Type B pancreatic cell (in vitro differentiated cells): ENCODE measurements around the gene ALOXE3. TPM values are rescaled to one million over a fixed set of nuclear protein-coding genes. Genes with fewer than 3 reads are reported as not detected.

Source experiments
- DNase-seq: peaks from one replicate; pipeline ENCODE4 v3.0.0; 2021; ENCODE audit warnings: mixed read lengths; ENCODE audit not compliant: unreplicated experiment; ENCODE audit errors: extremely low spot score
- H3K27ac Mint-ChIP-seq: 2 replicates; pipeline ENCODE4 v1.8.0; 2021; ENCODE audit warnings: mild to moderate bottlenecking, mixed read lengths
- H3K27me3 Mint-ChIP-seq: 2 replicates; pipeline ENCODE4 v1.8.0; 2021; ENCODE audit warnings: mixed read lengths
- H3K36me3 Mint-ChIP-seq: 2 replicates; pipeline ENCODE4 v1.8.0; 2021; ENCODE audit warnings: mixed read lengths
- H3K4me1 Mint-ChIP-seq: one replicate; pipeline ENCODE4 v1.8.0; 2021; ENCODE audit warnings: mixed read lengths; ENCODE audit not compliant: unreplicated experiment
- H3K4me3 Mint-ChIP-seq: 2 replicates; pipeline ENCODE4 v1.8.0; 2021; ENCODE audit warnings: mild to moderate bottlenecking, mixed read lengths
- H3K9me3 Mint-ChIP-seq: 2 replicates; pipeline ENCODE4 v1.8.0; 2021; ENCODE audit warnings: mixed read lengths
- CTCF ChIP-seq: fragments of 200-600 bp; sonication (generic); conservative IDR thresholded peaks from 2 replicates; pipeline ENCODE4 v1.5.0; 2021; ENCODE audit warnings: antibody characterized with exemption, mild to moderate bottlenecking
- total RNA-seq: library from RNA; stranded (reverse); gene quantifications from 2 replicates; pipeline ENCODE4 v1.2.1, GENCODE V29; 2021; ENCODE audit warnings: low replicate concordance

Gene ALOXE3
- total RNA-seq, 1 donor from 2014 or later: not detected

GRCh38 chr17:8120520-8121406 lies 2.4 kb upstream of the ALOXE3 start:
- Mint-ChIP-seq H3K27ac (peak overlapping the region; percentile 98), H3K9me3 (no peaks in the 10 kb centered on the region), H3K36me3 (peaks cover 9% of the 10 kb centered on the region), H3K27me3 (peaks cover 84% of the 10 kb centered on the region), H3K4me1 (peaks cover 50% of the 10 kb centered on the region), H3K4me3 (peak overlapping the region; percentile 91)
- no peak for DNase-seq
- TF ChIP-seq CTCF: peak; percentile 70

- H3K36me3 Mint-ChIP-seq: peaks cover 9% of the 10 kb centered on the region
- H3K4me1 Mint-ChIP-seq: peaks cover 45% of the 10 kb centered on the region
- peaks cover 84% of the 10 kb centered on the region for H3K27me3 Mint-ChIP-seq
- H3K9me3 Mint-ChIP-seq: no peaks in the 10 kb centered on the region
- TF ChIP-seq CTCF: no peak
- peak overlapping the region; percentile 98 for H3K27ac Mint-ChIP-seq
- peak; percentile 90 for DNase-seq
- peak overlapping the region; percentile 91 for H3K4me3 Mint-ChIP-seq
Measured at GRCh38 chr17:8119581-8120519, 1.5 kb upstream of the ALOXE3 start.

- Mint-ChIP-seq H3K4me1 (peaks cover 37% of the 10 kb centered on the region), H3K27me3 (peaks cover 84% of the 10 kb centered on the region), H3K4me3 (peak overlapping the region; percentile 91), H3K9me3 (no peaks in the 10 kb centered on the region), H3K27ac (peak overlapping the region; percentile 98), H3K36me3 (peaks cover 5% of the 10 kb centered on the region)
- peak; percentile 89 for DNase-seq
- TF ChIP-seq CTCF: peak; percentile 86
Measured at GRCh38 chr17:8118769-8119580, 661 bp upstream of the ALOXE3 start.

- peaks cover 5% of the 10 kb centered on the region for H3K36me3 Mint-ChIP-seq
- no peaks in the 10 kb centered on the region for H3K9me3 Mint-ChIP-seq
- TF ChIP-seq CTCF: no peak
- H3K27me3 Mint-ChIP-seq: peaks cover 81% of the 10 kb centered on the region
- no peak for DNase-seq
- peak overlapping the region; percentile 98 for H3K27ac Mint-ChIP-seq
- H3K4me3 Mint-ChIP-seq: peak overlapping the region; percentile 91
- H3K4me1 Mint-ChIP-seq: peaks cover 30% of the 10 kb centered on the region
Measured at GRCh38 chr17:8117367-8117979, 841 bp downstream of the ALOXE3 start.

GRCh38 chr17:8116776-8117175 lies 1.5 kb downstream of the ALOXE3 start:
- peaks cover 85% of the 10 kb centered on the region for H3K27me3 Mint-ChIP-seq
- H3K4me3 Mint-ChIP-seq: peak overlapping the region; percentile 63
- TF ChIP-seq CTCF: no peak
- peaks cover 30% of the 10 kb centered on the region for H3K4me1 Mint-ChIP-seq
- peaks cover 5% of the 10 kb centered on the region for H3K36me3 Mint-ChIP-seq
- H3K9me3 Mint-ChIP-seq: no peaks in the 10 kb centered on the region
- no peak overlapping the region for H3K27ac Mint-ChIP-seq
- no peak for DNase-seq
